C4-2B (cell line): ENCODE measurements around the gene NR2F1-AS1.

ENCODE experiments used
- H3K27ac ChIP-seq: fragments of 450-650 bp; 2 replicates; pipeline ENCODE4 v1.5.1; 2017
- ZFX ChIP-seq: fragments of 450-650 bp; IDR thresholded peaks from 2 replicates; pipeline ENCODE4 v1.6.1; 2017
- TF ChIP-seq, protein P1 (sequence below): fragments of 450-650 bp; conservative IDR thresholded peaks from 2 replicates; pipeline ENCODE4 v1.5.1; 2017; ENCODE audit warnings: mild to moderate bottlenecking

Gene NR2F1-AS1

DNA sequence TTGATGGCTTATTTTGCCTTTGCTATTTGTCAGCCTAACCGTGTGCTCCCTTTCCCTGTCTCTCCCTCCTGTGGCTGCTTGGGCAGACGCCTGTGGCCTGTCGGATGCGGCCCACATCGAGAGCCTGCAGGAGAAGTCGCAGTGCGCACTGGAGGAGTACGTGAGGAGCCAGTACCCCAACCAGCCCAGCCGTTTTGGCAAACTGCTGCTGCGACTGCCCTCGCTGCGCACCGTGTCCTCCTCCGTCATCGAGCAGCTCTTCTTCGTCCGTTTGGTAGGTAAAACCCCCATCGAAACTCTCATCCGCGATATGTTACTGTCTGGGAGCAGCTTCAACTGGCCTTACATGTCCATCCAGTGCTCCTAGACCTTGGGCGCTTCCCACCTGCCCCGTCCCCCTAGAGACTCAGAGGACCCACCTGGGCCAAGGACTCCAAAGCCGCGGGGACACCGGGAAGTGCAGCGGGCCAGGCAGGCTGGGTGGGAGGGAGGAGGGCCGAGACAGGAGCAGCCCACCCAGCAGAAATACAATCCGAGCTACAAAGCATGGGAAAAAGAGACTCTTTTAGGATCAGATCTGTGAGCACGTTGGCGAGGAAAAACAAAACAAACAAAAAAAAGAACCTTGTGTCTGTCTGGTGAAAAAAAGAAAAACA is 12.6 kb upstream of the NR2F1-AS1 start:
- TF ChIP-seq, protein P1, sequence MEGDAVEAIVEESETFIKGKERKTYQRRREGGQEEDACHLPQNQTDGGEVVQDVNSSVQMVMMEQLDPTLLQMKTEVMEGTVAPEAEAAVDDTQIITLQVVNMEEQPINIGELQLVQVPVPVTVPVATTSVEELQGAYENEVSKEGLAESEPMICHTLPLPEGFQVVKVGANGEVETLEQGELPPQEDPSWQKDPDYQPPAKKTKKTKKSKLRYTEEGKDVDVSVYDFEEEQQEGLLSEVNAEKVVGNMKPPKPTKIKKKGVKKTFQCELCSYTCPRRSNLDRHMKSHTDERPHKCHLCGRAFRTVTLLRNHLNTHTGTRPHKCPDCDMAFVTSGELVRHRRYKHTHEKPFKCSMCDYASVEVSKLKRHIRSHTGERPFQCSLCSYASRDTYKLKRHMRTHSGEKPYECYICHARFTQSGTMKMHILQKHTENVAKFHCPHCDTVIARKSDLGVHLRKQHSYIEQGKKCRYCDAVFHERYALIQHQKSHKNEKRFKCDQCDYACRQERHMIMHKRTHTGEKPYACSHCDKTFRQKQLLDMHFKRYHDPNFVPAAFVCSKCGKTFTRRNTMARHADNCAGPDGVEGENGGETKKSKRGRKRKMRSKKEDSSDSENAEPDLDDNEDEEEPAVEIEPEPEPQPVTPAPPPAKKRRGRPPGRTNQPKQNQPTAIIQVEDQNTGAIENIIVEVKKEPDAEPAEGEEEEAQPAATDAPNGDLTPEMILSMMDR = no peak
- H3K27ac ChIP-seq = no peak overlapping the region

DNA sequence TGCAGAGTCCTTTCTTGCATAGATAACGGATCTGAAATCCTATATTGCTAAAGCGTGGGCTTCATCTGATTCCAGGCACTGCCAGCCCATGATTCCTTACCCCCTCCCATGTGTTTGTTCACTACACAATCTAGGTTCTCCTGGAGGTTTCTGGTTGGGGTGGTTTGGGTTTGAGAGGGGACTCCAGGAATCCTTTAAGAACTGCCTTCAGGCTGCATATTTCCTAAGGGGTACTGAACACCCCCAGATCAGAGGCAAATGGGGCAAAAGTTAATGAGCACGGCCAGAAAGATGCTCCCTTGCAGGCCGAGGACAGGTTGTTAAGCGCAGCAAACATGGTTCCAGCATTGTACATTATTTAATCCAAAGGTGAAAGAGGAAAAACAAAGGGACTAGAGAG is 11.9 kb upstream of the NR2F1-AS1 start:
- no peak for TF ChIP-seq ZFX
- TF ChIP-seq, protein P1 = no peak
- no peak overlapping the region for H3K27ac ChIP-seq

- no peak overlapping the region for H3K27ac ChIP-seq
Observed at GRCh38 chr5:93591323-93591945, 10.4 kb upstream of the NR2F1-AS1 start.

GRCh38 chr5:93590493-93590892 is 9.5 kb upstream of the NR2F1-AS1 start:
- no peak overlapping the region for H3K27ac ChIP-seq
- TF ChIP-seq ZFX = no peak

More at GRCh38 chr5:93591323-93591945, 10.4 kb upstream of the NR2F1-AS1 start:
- TF ChIP-seq ZFX = no peak
- TF ChIP-seq, protein P1 = no peak

GRCh38 chr5:93589829-93590215 is 8.8 kb upstream of the NR2F1-AS1 start:
- H3K27ac ChIP-seq = no peak overlapping the region
- no peak for TF ChIP-seq ZFX
- TF ChIP-seq, protein P1 = no peak

DNA sequence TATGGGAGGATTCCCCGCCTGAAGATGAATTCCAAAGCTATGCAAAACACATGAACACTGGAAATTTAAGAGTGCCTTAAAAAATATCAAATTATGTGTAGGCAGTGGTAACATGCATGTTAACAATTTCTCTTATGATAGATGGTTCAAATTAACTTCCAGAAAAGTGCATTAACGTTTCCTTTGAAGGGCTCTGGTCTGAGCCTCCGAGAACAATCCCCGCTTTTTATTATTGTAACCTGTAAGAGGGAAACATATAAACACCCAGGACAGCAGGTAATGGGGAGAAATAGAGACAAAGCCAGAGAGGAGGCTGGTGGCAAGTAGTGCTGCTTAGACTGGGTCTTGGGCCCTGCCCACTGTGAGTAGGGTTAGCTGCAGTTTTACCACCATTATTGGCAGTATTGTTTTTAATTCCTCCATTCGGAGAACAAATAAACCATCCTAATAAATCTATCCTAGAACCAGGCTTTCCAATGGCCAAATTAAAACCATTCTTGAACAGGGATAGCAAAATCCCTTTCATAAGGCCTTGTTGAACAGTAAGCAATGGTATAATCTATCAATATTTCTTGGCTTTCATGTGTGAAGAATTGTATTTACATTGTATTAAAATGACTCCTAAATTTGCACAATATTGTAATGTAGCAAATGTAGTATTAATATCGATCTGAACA is 8.3 kb upstream of the NR2F1-AS1 start:
- TF ChIP-seq, protein P1 = no peak
- no peak for TF ChIP-seq ZFX
- H3K27ac ChIP-seq = no peak overlapping the region

DNA sequence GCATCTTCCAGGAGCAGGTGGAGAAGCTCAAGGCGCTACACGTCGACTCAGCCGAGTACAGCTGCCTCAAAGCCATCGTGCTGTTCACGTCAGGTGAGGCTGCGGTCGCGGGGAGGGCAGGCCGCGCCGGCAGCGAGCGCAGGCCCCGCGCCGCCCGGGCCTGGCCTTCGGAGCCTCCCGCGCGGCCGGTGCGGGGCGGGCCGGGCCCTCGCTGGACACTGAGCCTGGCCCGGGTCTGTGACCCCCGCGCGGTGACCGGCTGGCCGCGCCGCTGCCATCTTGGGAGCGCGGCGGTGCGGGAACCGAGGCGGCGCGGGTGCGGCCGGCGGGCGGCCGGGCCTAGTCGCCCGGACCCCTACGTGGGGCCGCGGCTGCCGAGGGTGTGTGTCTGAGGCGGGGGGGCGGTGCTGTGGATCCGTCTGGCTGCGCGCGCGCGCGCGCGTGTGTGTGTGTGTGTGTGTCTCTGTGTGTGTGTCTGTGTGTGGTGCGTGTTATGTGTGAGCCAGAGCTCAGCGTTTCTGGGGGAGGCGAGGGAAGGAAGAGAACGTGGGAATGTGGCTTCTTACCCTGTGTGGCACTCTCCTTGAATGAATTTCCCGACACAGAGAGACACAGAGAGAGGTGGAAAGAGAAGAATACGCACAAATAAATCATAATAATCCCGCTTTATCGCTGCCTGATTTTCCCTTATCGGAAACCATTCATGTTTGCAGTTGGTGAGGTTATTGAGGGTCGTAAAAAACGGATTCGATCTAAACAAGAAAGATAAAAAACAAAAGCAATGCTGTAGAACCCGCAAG is 7.5 kb upstream of the NR2F1-AS1 start:
- no peak overlapping the region for H3K27ac ChIP-seq
- TF ChIP-seq ZFX = no peak
- TF ChIP-seq, protein P1 = no peak
